Hepatocyte (in vitro differentiated cells): ENCODE data around the gene GOLGA7B. TPM values are rescaled to one million over a fixed set of nuclear protein-coding genes. Genes with fewer than 3 reads are reported as not detected.

Experiments
- DNase-seq: peaks from one replicate; pipeline ENCODE4 v3.0.0-alpha.2; 2016; ENCODE audit warnings: low spot score
- H2AFZ ChIP-seq: fragments of 200-600 bp; sonication (generic); 2 replicates; pipeline ENCODE4 v1.6.0; 2016; ENCODE audit warnings: antibody characterized with exemption, mild to moderate bottlenecking
- H3K27ac ChIP-seq: fragments of 200-600 bp; sonication (generic); 2 replicates; pipeline ENCODE4 v1.5.1; 2016; ENCODE audit warnings: mild to moderate bottlenecking
- H3K27me3 ChIP-seq: fragments of 200-600 bp; sonication (generic); 2 replicates; pipeline ENCODE4 v1.6.1; 2016
- H3K36me3 ChIP-seq: fragments of 200-600 bp; sonication (generic); replicated peaks from 2 replicates; pipeline ENCODE4 v1.5.1; 2016; ENCODE audit warnings: low read depth; ENCODE audit not compliant: insufficient read depth
- H3K4me1 ChIP-seq: fragments of 200-600 bp; sonication (generic); 2 replicates; pipeline ENCODE4 v1.5.1; 2016; ENCODE audit warnings: mild to moderate bottlenecking, moderate library complexity; ENCODE audit not compliant: insufficient read depth
- H3K4me2 ChIP-seq: fragments of 200-600 bp; sonication (generic); 2 replicates; pipeline ENCODE4 v1.6.0; 2016
- H3K4me3 ChIP-seq: fragments of 200-600 bp; sonication (generic); 2 replicates; pipeline ENCODE4 v1.5.1; 2016; ENCODE audit warnings: mild to moderate bottlenecking
- H3K79me2 ChIP-seq: fragments of 200-600 bp; sonication (generic); 2 replicates; pipeline ENCODE4 v1.6.0; 2017; ENCODE audit warnings: mild to moderate bottlenecking
- H3K9me2 ChIP-seq: fragments of 200-600 bp; sonication (generic); replicated peaks from 2 replicates; pipeline ENCODE4 v1.6.0; 2017; ENCODE audit warnings: mild to moderate bottlenecking; ENCODE audit not compliant: insufficient read depth
- H3K9me3 ChIP-seq: fragments of 200-600 bp; sonication (generic); 2 replicates; pipeline ENCODE4 v1.5.1; 2016; ENCODE audit warnings: low read depth, mild to moderate bottlenecking
- H4K20me1 ChIP-seq: fragments of 200-600 bp; sonication (generic); 2 replicates; pipeline ENCODE4 v1.6.0; 2016; ENCODE audit warnings: mild to moderate bottlenecking; ENCODE audit not compliant: insufficient read depth, poor library complexity, severe bottlenecking
- CTCF ChIP-seq: fragments of 200-600 bp; sonication (generic); IDR thresholded peaks from 2 replicates; pipeline ENCODE4 v1.5.1; 2016; ENCODE audit warnings: antibody characterized with exemption, mild to moderate bottlenecking; ENCODE audit not compliant: poor library complexity
- EZH2 ChIP-seq: fragments of 200-600 bp; sonication (generic); IDR thresholded peaks from 2 replicates; pipeline ENCODE4 v1.6.1; 2016; ENCODE audit warnings: antibody characterized with exemption, mild to moderate bottlenecking, borderline replicate concordance
- EZH2phosphoT487 ChIP-seq: fragments of 200-600 bp; sonication (generic); IDR thresholded peaks from one replicate; pipeline ENCODE4 v1.6.1; 2018; ENCODE audit warnings: antibody characterized with exemption, mild to moderate bottlenecking, low read depth, moderate library complexity; ENCODE audit not compliant: unreplicated experiment, severe bottlenecking
- WGBS: methylation state at CpG from one replicate; pipeline ENCODE4 v1.1.6; 2016; ENCODE audit warnings: low lambda C conversion rate; ENCODE audit errors: missing lambda C conversion rate; 5-methylcytosine and 5-hydroxymethylcytosine counted together
- polyA plus RNA-seq: library from polyadenylated mRNA; unstranded; fragments of >200 nt; fragmentation: Nextera tagmentation; extraction: Ambion mirVana; gene quantifications from 2 replicates; pipeline ENCODE4 v1.2.1, GENCODE V29; 2016
- total RNA-seq: library from RNA; depleted of rRNA; stranded (reverse); fragments of >200 nt; gene quantifications from 2 replicates; pipeline ENCODE4 v1.2.3, GENCODE V29; 2014

GOLGA7B gene
- total and polyA plus RNA-seq, 2 experiments from 2014 or later, result 0.15 to 1.5 TPM

- 25% methylated on average over 8 of the region's 13 CpGs for WGBS
- DNase-seq, result peak; percentile 43
- Histone ChIP-seq H3K79me2 (no peaks in the 10 kb centered on the region), H3K36me3 (no peaks in the 10 kb centered on the region), H3K9me2 (no peaks in the 10 kb centered on the region), H3K4me3 (no peak overlapping the region), H3K4me2 (peak overlapping the region; percentile 89), H2AFZ (no peak overlapping the region), H4K20me1 (no peaks in the 10 kb centered on the region), H3K27me3 (peaks cover 42% of the 10 kb centered on the region), H3K4me1 (peaks cover 3% of the 10 kb centered on the region), H3K9me3 (no peaks in the 10 kb centered on the region), H3K27ac (no peak overlapping the region)
- TF ChIP-seq EZH2phosphoT487, result no peak
- TF ChIP-seq CTCF, result no peak
- no peak for TF ChIP-seq EZH2
These were observed 803 bp downstream of the GOLGA7B start for GRCh38 chr10:97850446-97850845.

DNA sequence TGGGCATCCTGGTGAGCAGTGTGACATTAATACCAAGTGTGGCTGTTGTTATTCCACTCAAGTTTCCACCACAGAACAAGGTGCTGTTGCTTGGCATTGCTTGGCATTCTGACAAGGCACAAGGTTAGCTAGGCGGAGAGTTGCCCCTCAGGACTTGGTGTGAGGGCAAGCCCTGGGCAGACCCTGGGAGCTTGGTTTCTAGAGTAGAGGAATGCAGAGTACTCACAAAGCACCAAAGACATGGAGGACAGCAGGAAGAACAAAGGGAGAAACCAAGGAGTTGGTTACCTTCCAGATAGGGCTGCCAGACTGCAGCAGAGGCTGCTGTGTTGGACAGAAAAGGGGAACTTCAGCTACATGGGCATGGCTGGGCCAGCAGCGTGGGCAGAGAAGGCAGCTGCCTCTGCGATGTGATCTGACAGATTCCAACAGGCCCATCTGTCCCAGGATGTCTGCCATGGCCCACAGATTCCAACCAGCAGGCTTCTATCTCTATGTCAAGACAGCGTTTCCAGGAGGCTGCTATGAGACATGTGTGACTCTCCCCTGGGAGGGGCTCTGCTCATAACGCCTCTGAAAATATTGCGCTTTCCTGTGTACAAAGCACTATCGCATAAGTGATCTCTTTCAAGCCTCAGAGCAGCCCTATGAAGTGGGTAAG, 1.8 kb downstream of the GOLGA7B start:
- no peak for DNase-seq
- Histone ChIP-seq H3K27me3 (peaks cover 35% of the 10 kb centered on the region), H3K9me3 (no peaks in the 10 kb centered on the region), H3K4me1 (peaks cover 3% of the 10 kb centered on the region), H4K20me1 (no peaks in the 10 kb centered on the region), H2AFZ (no peak overlapping the region), H3K27ac (no peak overlapping the region), H3K79me2 (no peaks in the 10 kb centered on the region), H3K4me2 (no peak overlapping the region), H3K4me3 (no peak overlapping the region), H3K36me3 (no peaks in the 10 kb centered on the region), H3K9me2 (no peaks in the 10 kb centered on the region)
- TF ChIP-seq EZH2phosphoT487 (no peak), EZH2 (no peak), CTCF (no peak)
- 88% methylated on average over 7 of the region's 7 CpGs for WGBS

GRCh38 chr10:97852277-97852676, 2.6 kb downstream of the GOLGA7B start:
- TF ChIP-seq EZH2, result no peak
- no peak for TF ChIP-seq EZH2phosphoT487
- no peak for TF ChIP-seq CTCF
- no peaks in the 10 kb centered on the region for H3K9me2 ChIP-seq
- H3K4me2 ChIP-seq, result no peak overlapping the region
- DNase-seq, result no peak
- H3K79me2 ChIP-seq, result no peaks in the 10 kb centered on the region
- H2AFZ ChIP-seq, result no peak overlapping the region
- H3K4me3 ChIP-seq, result no peak overlapping the region
- no peaks in the 10 kb centered on the region for H4K20me1 ChIP-seq
- H3K36me3 ChIP-seq, result no peaks in the 10 kb centered on the region
- peaks cover 33% of the 10 kb centered on the region for H3K27me3 ChIP-seq
- H3K27ac ChIP-seq, result no peak overlapping the region
- WGBS, result 59% methylated on average over 3 of the region's 3 CpGs
- peaks cover 3% of the 10 kb centered on the region for H3K4me1 ChIP-seq
- H3K9me3 ChIP-seq, result no peaks in the 10 kb centered on the region
